Thoracic aorta (tissue), 2 donors: ENCODE results near the gene CARMIL1. TPM values are rescaled to one million over a fixed set of nuclear protein-coding genes. Genes with fewer than 3 reads are reported as not detected.

Experiments
- ATAC-seq: fragments of 150-250 bp; one replicate; pipeline ENCODE4 v1.8.0; 2017; ENCODE audit warnings: low read depth; ENCODE audit not compliant: insufficient number of reproducible peaks, low FRiP score
- DNase-seq: peaks from one replicate; pipeline ENCODE4 v3.0.0-alpha.2; 2020; ENCODE audit warnings: low spot score
- H3K27ac ChIP-seq, 2 donors: fragments of 200-600 bp; sonication (generic); 1 replicate in 1 of 2; 2 replicates in 1 of 2; pipeline ENCODE4 v1.5.1; 2016; ENCODE audit warnings: mild to moderate bottlenecking in 2 of 2, moderate library complexity in 2 of 2
- H3K27me3 ChIP-seq: fragments of 200-600 bp; sonication (generic); replicated peaks from 2 replicates; pipeline ENCODE4 v1.6.0; 2016; ENCODE audit warnings: mild to moderate bottlenecking; ENCODE audit not compliant: insufficient read depth
- H3K36me3 ChIP-seq: fragments of 200-600 bp; sonication (generic); one replicate; pipeline ENCODE4 v1.5.1; 2016
- H3K4me1 ChIP-seq, 2 donors: fragments of 200-600 bp; sonication (generic); 1 replicate in 1 of 2; 2 replicates in 1 of 2; pipeline versions ENCODE4 v1.5.1 to v1.6.0; 2016; ENCODE audit warnings: low read depth in 2 of 2, mild to moderate bottlenecking in 1 of 2; ENCODE audit not compliant: control insufficient read depth in 1 of 2
- H3K4me3 ChIP-seq: fragments of 200-600 bp; sonication (generic); 2 replicates; pipeline ENCODE4 v1.5.1; 2016; ENCODE audit warnings: mild to moderate bottlenecking
- H3K9me3 ChIP-seq: fragments of 200-600 bp; sonication (generic); 2 replicates; pipeline ENCODE4 v1.5.1; 2016
- total RNA-seq, 2 donors: library from RNA; depleted of rRNA; stranded (reverse); fragments of >200 nt; gene quantifications; one replicate each; pipeline versions ENCODE4 v1.1.0 to v1.2.3, GENCODE V29; 2016
- TF ChIP-seq, protein P1 (sequence below): fragments of 200-600 bp; sonication (generic); IDR thresholded peaks from one replicate; pipeline ENCODE4 v1.5.1; 2019; ENCODE audit warnings: antibody characterized with exemption

CARMIL1 gene
- total RNA-seq, 2 donors from 2014 or later: 60.4 to 63.0 TPM

DNA sequence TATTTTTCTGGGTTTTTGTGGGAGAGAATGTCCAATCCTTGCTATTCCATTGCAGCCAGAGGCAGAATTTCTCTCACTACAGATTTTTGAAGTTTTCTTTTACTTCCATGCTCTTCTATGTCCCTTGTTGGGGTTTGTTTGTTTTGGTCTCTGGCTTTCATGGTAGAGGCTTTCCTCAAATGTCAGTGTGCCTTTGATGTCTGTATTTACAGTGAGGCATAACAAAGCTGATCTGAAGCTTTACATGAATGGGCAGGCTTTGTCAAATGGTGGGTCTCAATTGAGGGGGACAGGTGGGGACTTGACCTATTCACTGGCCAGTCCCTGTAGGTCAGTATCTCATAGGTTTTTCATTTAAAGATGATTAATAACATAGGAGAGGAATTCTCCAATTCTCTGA is 8.6 kb upstream of the CARMIL1 start:
- DNase-seq (no peak), ATAC-seq (no peak)
- Histone ChIP-seq H3K36me3 (no peaks in the 10 kb centered on the region), H3K9me3 (no peaks in the 10 kb centered on the region), H3K27ac (no peak overlapping the region), H3K4me1 (peaks cover 4 to 14% of the 10 kb centered on the region in 2 donors), H3K4me3 (no peak overlapping the region), H3K27me3 (no peaks in the 10 kb centered on the region)
- TF ChIP-seq, protein P1, sequence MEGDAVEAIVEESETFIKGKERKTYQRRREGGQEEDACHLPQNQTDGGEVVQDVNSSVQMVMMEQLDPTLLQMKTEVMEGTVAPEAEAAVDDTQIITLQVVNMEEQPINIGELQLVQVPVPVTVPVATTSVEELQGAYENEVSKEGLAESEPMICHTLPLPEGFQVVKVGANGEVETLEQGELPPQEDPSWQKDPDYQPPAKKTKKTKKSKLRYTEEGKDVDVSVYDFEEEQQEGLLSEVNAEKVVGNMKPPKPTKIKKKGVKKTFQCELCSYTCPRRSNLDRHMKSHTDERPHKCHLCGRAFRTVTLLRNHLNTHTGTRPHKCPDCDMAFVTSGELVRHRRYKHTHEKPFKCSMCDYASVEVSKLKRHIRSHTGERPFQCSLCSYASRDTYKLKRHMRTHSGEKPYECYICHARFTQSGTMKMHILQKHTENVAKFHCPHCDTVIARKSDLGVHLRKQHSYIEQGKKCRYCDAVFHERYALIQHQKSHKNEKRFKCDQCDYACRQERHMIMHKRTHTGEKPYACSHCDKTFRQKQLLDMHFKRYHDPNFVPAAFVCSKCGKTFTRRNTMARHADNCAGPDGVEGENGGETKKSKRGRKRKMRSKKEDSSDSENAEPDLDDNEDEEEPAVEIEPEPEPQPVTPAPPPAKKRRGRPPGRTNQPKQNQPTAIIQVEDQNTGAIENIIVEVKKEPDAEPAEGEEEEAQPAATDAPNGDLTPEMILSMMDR: no peak

DNA sequence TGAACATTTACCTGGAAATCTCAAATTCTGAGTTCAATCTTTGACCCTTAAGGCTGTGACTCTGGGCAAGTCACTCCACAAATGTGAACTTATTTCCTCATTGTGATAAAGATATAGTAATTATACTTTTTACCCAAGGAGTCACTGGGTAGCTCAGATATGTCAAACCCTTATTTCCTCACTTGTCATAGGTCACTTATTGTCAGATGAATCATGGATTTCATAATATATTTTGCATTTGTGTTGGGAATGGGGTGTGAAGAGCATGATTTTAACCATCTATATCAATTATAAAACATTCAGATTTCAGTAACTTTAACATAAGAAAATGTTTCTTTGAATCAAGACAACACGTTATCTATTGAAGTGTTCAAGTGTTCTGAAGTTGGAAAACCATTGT is 3.7 kb upstream of the CARMIL1 start:
- ATAC-seq (no peak), DNase-seq (no peak)
- Histone ChIP-seq H3K36me3 (no peaks in the 10 kb centered on the region), H3K4me1 (peaks cover 14 to 23% of the 10 kb centered on the region in 2 donors), H3K27me3 (no peaks in the 10 kb centered on the region), H3K9me3 (no peaks in the 10 kb centered on the region), H3K27ac (no peak overlapping the region), H3K4me3 (peak overlapping the region; percentile 18)
- TF ChIP-seq, protein P1: no peak

DNA sequence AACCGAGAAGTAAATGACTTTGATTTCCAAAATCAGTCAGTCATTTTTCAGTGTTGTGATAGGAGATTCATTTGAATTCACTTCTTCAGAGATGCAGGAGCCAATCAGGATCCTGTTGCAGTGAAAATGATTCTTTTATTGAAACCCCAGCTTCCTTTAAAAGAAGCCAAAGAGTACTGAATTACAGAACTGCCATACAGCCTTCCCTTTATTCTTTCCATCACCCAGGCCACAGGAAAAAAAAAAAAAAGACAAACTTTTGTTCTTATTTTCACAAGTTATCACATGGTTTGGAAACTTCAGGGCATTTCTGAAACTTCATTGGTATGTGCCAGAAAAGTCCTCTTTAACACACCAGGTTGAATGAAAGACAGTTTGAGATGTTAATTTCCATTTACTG is 1.8 kb upstream of the CARMIL1 start:
- Histone ChIP-seq H3K4me3 (peak overlapping the region; percentile 91), H3K27me3 (no peaks in the 10 kb centered on the region), H3K9me3 (no peaks in the 10 kb centered on the region), H3K27ac (no peak overlapping the region), H3K4me1 (peaks cover 14 to 38% of the 10 kb centered on the region in 2 donors), H3K36me3 (no peaks in the 10 kb centered on the region)
- TF ChIP-seq, protein P1: no peak
- no peak for DNase-seq
- ATAC-seq: no peak

DNA sequence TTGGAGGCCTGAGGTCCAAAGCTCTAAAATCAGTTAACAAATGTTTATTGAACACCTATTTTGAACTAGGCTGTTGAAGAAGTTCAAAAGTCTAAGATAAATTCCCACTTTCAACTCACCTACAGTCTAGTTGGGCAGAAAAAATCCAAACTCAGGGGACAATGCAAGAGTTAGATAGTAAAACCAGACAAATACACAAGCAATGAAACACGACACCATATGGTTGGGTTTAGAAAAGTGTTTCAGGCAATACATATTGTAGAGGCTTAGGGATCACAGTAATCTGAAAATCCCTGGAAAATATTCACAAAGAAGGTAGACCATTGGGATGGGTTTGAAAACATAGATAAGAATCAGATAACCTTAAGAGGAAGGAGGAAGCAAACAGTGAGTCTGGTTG is 1.3 kb upstream of the CARMIL1 start:
- Histone ChIP-seq H3K36me3 (no peaks in the 10 kb centered on the region), H3K27me3 (no peaks in the 10 kb centered on the region), H3K4me3 (peak overlapping the region; percentile 91), H3K27ac (peak overlapping the region in 1 of 2 donors; percentile 75), H3K9me3 (no peaks in the 10 kb centered on the region), H3K4me1 (peaks cover 14 to 43% of the 10 kb centered on the region in 2 donors)
- ATAC-seq (no peak), DNase-seq (no peak)
- TF ChIP-seq, protein P1: no peak

DNA sequence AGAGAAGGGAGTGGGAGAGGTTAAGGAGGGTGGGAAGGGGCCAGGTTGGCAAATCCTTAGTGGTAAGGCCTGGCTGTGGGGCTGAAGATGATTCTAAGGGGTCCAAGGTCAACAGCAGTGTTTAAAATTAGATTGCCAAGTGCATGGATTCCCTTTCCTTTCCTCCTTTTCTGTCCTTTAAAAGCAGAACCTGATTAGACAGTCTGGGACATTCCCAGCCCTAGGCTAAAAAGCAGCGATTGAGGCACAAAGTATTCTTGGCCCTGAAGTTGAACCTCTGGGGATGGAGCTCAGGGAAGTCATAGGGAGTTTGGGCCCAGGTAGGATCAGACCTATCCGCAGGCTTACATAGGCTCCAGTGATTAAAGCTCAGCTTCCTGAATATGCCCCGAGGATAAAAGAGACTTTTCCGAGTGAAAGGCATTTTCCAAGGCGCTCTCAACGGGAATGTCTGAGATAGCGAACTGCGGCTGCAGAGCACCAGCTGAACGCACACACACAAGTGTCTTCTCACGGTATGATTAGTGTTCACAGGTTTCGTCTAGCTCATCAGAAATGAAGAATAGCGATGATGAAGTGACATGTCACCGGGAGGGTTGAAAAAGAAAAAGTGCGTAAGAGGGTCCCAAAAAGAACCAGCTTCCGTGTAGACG is 787 bp upstream of the CARMIL1 start:
- Histone ChIP-seq H3K27me3 (no peaks in the 10 kb centered on the region), H3K27ac (peak overlapping the region in 1 of 2 donors; percentile 75), H3K4me1 (peaks cover 14 to 48% of the 10 kb centered on the region in 2 donors), H3K36me3 (no peaks in the 10 kb centered on the region), H3K4me3 (peak overlapping the region; percentile 91), H3K9me3 (no peaks in the 10 kb centered on the region)
- TF ChIP-seq, protein P1: no peak
- peak; percentile 4 for ATAC-seq
- DNase-seq: no peak
